K562 (cell line): ENCODE data around the gene PTRHD1. TPM values are rescaled to one million over a fixed set of nuclear protein-coding genes. Genes with fewer than 3 reads are reported as not detected.

Experiments used
- ARID1B ChIP-seq: fragments of 450-650 bp; IDR thresholded peaks from 2 replicates; pipeline ENCODE4 v1.6.1; 2016; ENCODE audit warnings: antibody characterized with exemption, mild to moderate bottlenecking, inconsistent platforms
- BACH1 ChIP-seq: fragments of 200-800 bp; sonication (Bioruptor generic); IDR thresholded peaks from 2 replicates; pipeline ENCODE4 v1.6.1; 2016; ENCODE audit warnings: missing genetic modification characterization, missing compliant biosample characterization
- CAMTA2 ChIP-seq: fragments of 250-450 bp; sonication (Bioruptor Pico); conservative IDR thresholded peaks from 2 replicates; pipeline ENCODE4 v1.5.1; 2022
- DACH1 ChIP-seq: fragments of 450-650 bp; IDR thresholded peaks from 2 replicates; pipeline ENCODE4 v1.6.1; 2018; ENCODE audit not compliant: partially characterized antibody
- ETV5 ChIP-seq: sonication (generic); formaldehyde crosslinking; IDR thresholded peaks from 2 replicates; pipeline ENCODE4 v1.4.0; 2020; ENCODE audit warnings: low read depth, mild to moderate bottlenecking, missing genetic modification reagents
- ETV6 ChIP-seq, 3 experiments: fragments of 150-350 bp in 1 of 3; sonication (generic) in 1 of 3; formaldehyde crosslinking in 1 of 3; IDR thresholded peaks; 2 replicates each; pipeline versions ENCODE4 v1.6.1 to v1.8.0; 2014 to 2022; ENCODE audit warnings: borderline replicate concordance in 2 of 3, low read depth in 2 of 3, antibody characterized with exemption in 1 of 3, low read length in 1 of 3, mild to moderate bottlenecking in 1 of 3, missing genetic modification reagents in 1 of 3
- GTF2A2 ChIP-seq: IDR thresholded peaks from 2 replicates; pipeline ENCODE4 v1.6.1; 2016; ENCODE audit warnings: mild to moderate bottlenecking, missing genetic modification characterization, missing compliant biosample characterization
- HCFC1 ChIP-seq: IDR thresholded peaks from 2 replicates; pipeline ENCODE4 v1.6.1; 2012; ENCODE audit warnings: low read depth, low read length, improper control_type of control experiment
- HDAC2 ChIP-seq: fragments of 450-650 bp; IDR thresholded peaks from 2 replicates; pipeline ENCODE4 v1.6.1; 2016; ENCODE audit warnings: mild to moderate bottlenecking
- HDAC6 ChIP-seq: IDR thresholded peaks from 2 replicates; pipeline ENCODE4 v1.6.1; 2012; ENCODE audit warnings: low read depth, mild to moderate bottlenecking, control low read depth, inconsistent platforms, low read length, moderate library complexity
- KAT2B ChIP-seq: IDR thresholded peaks from one replicate; pipeline ENCODE4 v1.6.1; 2012; ENCODE audit warnings: low read depth, mild to moderate bottlenecking, control low read depth, inconsistent platforms, low read length, moderate library complexity
- PCBP1 ChIP-seq: fragments of 200-400 bp; formaldehyde crosslinking; IDR thresholded peaks from 2 replicates; pipeline ENCODE4 v1.6.1; 2018; ENCODE audit warnings: mild to moderate bottlenecking, low read depth, low read length; ENCODE audit not compliant: poor library complexity, severe bottlenecking
- PHB2 ChIP-seq: fragments of 450-650 bp; IDR thresholded peaks from 2 replicates; pipeline ENCODE4 v1.6.1; 2017; ENCODE audit warnings: low read depth
- SIX5 ChIP-seq, 2 experiments: IDR thresholded peaks; 2 replicates each; pipeline ENCODE4 v1.6.1; 2011; ENCODE audit warnings: low read length in 2 of 2, borderline replicate concordance in 1 of 2, low read depth in 1 of 2, mild to moderate bottlenecking in 1 of 2, moderate library complexity in 1 of 2; ENCODE audit not compliant: insufficient read depth in 1 of 2
- SMARCE1 ChIP-seq: fragments of 450-650 bp; IDR thresholded peaks from 2 replicates; pipeline ENCODE4 v1.7.1; 2016; ENCODE audit warnings: mild to moderate bottlenecking
- ZNF79 ChIP-seq: fragments of 250-450 bp; sonication (Bioruptor Pico); IDR thresholded peaks from 2 replicates; pipeline ENCODE4 v1.4.0; 2020; ENCODE audit warnings: low read depth, mild to moderate bottlenecking, moderate library complexity
- polyA plus RNA-seq, 8 experiments: library from polyadenylated mRNA; depleted of rRNA in 4 of 8; stranded (reverse) in 5 of 8; unstranded in 3 of 8; fragments of >200 nt; fragmentation: Nextera tagmentation in 2 of 8; fragmentation: Illumina TruSeq in 1 of 8; extraction: Ambion mirVana in 2 of 8; extraction: Trizol in 1 of 8; gene quantifications; 2 replicates each; pipeline versions ENCODE4 v1.2.1 to v1.2.3, GENCODE V29; 2011 to 2014; ENCODE audit warnings: inconsistent platforms in 1 of 8, missing spikeins in 1 of 8
- total RNA-seq, 7 experiments: library from RNA; depleted of rRNA in 6 of 7; stranded (reverse); fragments of >200 nt in 6 of 7; fragmentation: Illumina TruSeq in 2 of 7; extraction: Trizol in 2 of 7; gene quantifications; 2 replicates each; pipeline versions ENCODE4 v1.2.1 to v1.2.3, GENCODE V29; 2011 to 2021; ENCODE audit warnings: low replicate concordance in 1 of 7
- TF ChIP-seq, protein P1 (sequence below): fragments of 450-650 bp; formaldehyde crosslinking; conservative IDR thresholded peaks from 2 replicates; pipeline ENCODE4 v1.4.0; 2022; ENCODE audit warnings: mild to moderate bottlenecking, missing genetic modification characterization
- TF ChIP-seq, protein P2 (sequence below): fragments of 450-650 bp; IDR thresholded peaks from 2 replicates; pipeline ENCODE4 v1.6.1; 2016; ENCODE audit warnings: low read depth, mild to moderate bottlenecking, moderate library complexity
- TF ChIP-seq, protein P3 (sequence below): sonication (generic); formaldehyde crosslinking; IDR thresholded peaks from 2 replicates; pipeline ENCODE4 v1.8.1; 2023; ENCODE audit warnings: mild to moderate bottlenecking, missing genetic modification reagents
- TF ChIP-seq, protein P4 (sequence below): fragments of 250-450 bp; sonication (Bioruptor Pico); IDR thresholded peaks from 2 replicates; pipeline ENCODE4 v1.4.0; 2020
- TF ChIP-seq, protein P5 (sequence below): sonication (generic); formaldehyde crosslinking; IDR thresholded peaks from 2 replicates; pipeline ENCODE4 v1.8.0; 2022; ENCODE audit warnings: mild to moderate bottlenecking, missing genetic modification reagents

The PTRHD1 gene
- total and polyA plus RNA-seq, 9 of the 15 experiments (the other 6 are each of a cell fraction or from before 2014, with no cell fraction given), result 15.8 to 83.2 (median 46.6) TPM

DNA sequence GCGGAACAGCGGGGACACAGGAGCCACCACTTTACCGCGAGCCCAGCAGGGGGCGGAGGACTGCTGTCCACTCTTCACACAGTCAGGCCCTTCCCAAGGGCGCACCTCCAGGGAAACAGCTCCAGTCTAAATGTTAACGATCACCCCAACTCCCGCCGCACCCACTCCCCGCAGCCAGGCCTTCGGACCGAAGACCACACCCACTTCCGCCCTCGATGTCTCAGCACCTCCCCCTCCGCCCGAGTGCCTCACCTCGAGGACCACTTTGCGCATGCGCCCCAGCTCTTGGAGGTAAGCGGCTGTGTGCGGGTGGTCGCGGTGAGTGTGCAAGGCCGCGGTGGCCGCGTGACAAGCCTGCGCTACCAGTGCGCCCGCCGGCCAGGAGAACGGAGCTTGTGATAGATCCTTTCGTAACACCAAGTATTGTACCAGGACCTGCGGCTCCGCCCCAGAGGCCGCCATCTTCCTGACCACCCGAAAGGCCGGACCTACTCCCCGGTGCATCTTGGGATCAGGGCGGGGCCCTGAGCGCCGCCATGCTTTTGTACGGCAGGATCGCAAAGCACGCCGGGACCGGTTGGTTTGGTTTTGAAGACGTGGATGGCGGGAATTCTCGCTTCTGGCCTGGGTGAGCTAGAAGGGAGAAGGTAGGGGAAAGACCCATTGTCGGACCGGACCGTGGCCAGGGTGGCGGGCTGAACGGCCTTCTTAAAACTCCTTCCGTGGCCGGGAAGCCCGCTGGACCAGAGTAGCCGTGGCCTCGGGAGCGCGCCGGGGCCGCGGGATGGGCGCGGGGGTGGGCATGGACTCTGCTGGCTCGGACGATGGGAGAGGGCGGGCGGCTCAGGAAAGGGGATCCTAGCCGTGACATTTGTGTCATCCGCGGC is at the start of gene PTRHD1, which contains the start of gene CENPO (continued):
- peak; percentile 64; the same call in 1 of the 2 replicates for TF ChIP-seq HDAC2
- TF ChIP-seq ETV6 (IDR thresholded peaks at IDR 0.05; ENCODE audit: borderline replicate concordance in 1 of 2, low read depth in 2 of 2, low read length in 1 of 2), result no peak; a peak in 1 of 4 replicates
- no peak for TF ChIP-seq ETV6 (CRISPR knock-in tag; IDR thresholded peaks at IDR 0.05; ENCODE audit: borderline replicate concordance)
- no peak for TF ChIP-seq GTF2A2 (tag)
- TF ChIP-seq, protein P1, sequence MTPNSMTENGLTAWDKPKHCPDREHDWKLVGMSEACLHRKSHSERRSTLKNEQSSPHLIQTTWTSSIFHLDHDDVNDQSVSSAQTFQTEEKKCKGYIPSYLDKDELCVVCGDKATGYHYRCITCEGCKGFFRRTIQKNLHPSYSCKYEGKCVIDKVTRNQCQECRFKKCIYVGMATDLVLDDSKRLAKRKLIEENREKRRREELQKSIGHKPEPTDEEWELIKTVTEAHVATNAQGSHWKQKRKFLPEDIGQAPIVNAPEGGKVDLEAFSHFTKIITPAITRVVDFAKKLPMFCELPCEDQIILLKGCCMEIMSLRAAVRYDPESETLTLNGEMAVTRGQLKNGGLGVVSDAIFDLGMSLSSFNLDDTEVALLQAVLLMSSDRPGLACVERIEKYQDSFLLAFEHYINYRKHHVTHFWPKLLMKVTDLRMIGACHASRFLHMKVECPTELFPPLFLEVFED (CRISPR knock-in tag), result no peak
- TF ChIP-seq, protein P2, sequence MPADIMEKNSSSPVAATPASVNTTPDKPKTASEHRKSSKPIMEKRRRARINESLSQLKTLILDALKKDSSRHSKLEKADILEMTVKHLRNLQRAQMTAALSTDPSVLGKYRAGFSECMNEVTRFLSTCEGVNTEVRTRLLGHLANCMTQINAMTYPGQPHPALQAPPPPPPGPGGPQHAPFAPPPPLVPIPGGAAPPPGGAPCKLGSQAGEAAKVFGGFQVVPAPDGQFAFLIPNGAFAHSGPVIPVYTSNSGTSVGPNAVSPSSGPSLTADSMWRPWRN, result no peak; the same call in 1 of the 2 replicates
- TF ChIP-seq ETV5 (CRISPR knock-in tag), result peak; percentile 95
- no peak for TF ChIP-seq DACH1
- no peak for TF ChIP-seq SMARCE1
- TF ChIP-seq PCBP1, result peak; percentile 29
- TF ChIP-seq KAT2B, result no peak
- TF ChIP-seq PHB2, result no peak
- TF ChIP-seq BACH1, result no peak
- no peak for TF ChIP-seq ZNF79 (CRISPR knock-in tag)
- TF ChIP-seq ARID1B, result peak; percentile 56
- no peak for TF ChIP-seq HDAC6
- TF ChIP-seq, protein P3, sequence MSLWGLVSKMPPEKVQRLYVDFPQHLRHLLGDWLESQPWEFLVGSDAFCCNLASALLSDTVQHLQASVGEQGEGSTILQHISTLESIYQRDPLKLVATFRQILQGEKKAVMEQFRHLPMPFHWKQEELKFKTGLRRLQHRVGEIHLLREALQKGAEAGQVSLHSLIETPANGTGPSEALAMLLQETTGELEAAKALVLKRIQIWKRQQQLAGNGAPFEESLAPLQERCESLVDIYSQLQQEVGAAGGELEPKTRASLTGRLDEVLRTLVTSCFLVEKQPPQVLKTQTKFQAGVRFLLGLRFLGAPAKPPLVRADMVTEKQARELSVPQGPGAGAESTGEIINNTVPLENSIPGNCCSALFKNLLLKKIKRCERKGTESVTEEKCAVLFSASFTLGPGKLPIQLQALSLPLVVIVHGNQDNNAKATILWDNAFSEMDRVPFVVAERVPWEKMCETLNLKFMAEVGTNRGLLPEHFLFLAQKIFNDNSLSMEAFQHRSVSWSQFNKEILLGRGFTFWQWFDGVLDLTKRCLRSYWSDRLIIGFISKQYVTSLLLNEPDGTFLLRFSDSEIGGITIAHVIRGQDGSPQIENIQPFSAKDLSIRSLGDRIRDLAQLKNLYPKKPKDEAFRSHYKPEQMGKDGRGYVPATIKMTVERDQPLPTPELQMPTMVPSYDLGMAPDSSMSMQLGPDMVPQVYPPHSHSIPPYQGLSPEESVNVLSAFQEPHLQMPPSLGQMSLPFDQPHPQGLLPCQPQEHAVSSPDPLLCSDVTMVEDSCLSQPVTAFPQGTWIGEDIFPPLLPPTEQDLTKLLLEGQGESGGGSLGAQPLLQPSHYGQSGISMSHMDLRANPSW (CRISPR knock-in tag), result no peak; the same call in 1 of the 2 replicates
- TF ChIP-seq, protein P4, sequence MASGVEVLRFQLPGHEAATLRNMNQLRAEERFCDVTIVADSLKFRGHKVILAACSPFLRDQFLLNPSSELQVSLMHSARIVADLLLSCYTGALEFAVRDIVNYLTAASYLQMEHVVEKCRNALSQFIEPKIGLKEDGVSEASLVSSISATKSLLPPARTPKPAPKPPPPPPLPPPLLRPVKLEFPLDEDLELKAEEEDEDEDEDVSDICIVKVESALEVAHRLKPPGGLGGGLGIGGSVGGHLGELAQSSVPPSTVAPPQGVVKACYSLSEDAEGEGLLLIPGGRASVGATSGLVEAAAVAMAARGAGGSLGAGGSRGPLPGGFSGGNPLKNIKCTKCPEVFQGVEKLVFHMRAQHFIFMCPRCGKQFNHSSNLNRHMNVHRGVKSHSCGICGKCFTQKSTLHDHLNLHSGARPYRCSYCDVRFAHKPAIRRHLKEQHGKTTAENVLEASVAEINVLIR (CRISPR knock-in tag), result no peak
- TF ChIP-seq CAMTA2 (CRISPR knock-in tag), result no peak
- TF ChIP-seq, protein P5, sequence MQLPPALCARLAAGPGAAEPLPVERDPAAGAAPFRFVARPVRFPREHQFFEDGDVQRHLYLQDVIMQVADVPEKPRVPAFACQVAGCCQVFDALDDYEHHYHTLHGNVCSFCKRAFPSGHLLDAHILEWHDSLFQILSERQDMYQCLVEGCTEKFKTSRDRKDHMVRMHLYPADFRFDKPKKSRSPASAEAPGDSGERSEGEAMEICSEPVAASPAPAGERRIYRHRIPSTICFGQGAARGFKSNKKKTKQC, result peak; percentile 78
- peak; percentile 83 for TF ChIP-seq HCFC1
- TF ChIP-seq SIX5 (IDR thresholded peaks at IDR 0.05; ENCODE audit: borderline replicate concordance in 1 of 2, insufficient read depth in 1 of 2, low read depth in 1 of 2, low read length in 2 of 2), result peak; percentile 51; a peak in 2 of 4 replicates
